Umbilical cord (tissue), 2 donors: ENCODE results near the gene PDSS1. TPM values are rescaled to one million over a fixed set of nuclear protein-coding genes. Genes with fewer than 3 reads are reported as not detected.
A peak's percentile ranks its signal among the peaks of the same experiment; 100 is the strongest.
"Not testable (repeated sequence)": the region's sequence is repeated elsewhere in the genome, so short reads cannot be mapped to it uniquely, and the experiment has no call there.

Experiments
- DNase-seq: peaks from one replicate; pipeline ENCODE4 v3.0.0-alpha.2; 2015; ENCODE audit warnings: low spot score
- total RNA-seq: library from RNA; depleted of rRNA; stranded (reverse); fragments of >200 nt; gene quantifications from one replicate; pipeline ENCODE4 v1.2.3, GENCODE V29; 2014; ENCODE audit warnings: low replicate concordance; ENCODE audit not compliant: insufficient read depth

Gene PDSS1
- total RNA-seq, 1 donor from 2014 or later, result 12.8 TPM

GRCh38 chr10:26739071-26739631, 41.6 kb downstream of the PDSS1 start:
- DNase-seq, result no peak

DNA sequence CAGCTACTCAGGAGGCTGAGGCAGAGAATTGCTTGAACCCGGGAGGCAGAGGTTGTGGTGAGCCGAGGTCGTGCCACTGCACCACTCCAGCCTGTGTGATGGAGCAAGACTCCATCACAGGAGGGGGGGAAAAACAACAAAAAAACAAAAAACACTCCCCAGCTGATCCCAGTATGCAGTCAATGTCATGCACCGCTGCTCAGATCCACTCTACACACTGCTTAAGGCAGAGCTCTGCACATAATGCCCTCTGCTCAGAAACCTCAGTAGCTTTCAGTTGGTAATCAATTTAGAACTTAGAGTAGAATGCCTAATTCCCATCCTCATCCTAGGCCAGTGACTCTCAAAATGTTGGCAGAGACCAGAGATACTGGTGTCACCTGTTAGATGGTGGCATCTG, 43.9 kb downstream of the PDSS1 start:
- no peak for DNase-seq

GRCh38 chr10:26743091-26743490, 45.6 kb downstream of the PDSS1 start:
- no peak for DNase-seq

DNA sequence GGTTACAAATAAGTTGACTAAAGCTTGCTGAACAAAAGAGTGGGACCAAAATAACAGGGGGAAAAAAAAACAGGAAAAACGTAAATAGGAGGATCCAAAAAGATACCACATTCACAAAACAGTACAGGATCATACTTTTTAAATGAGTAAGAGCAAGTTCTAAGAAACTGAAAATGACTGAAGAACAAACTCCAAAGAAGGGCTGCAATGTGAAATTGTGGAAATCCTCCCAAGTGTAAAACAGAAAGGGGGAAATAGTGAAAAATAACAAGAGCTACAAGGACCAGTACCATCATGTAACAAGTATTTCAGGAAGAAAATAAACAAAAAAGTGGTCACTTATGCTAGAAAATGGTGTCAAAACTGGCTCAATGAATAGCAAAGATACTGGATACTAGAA, 46.3 kb downstream of the PDSS1 start:
- no peak for DNase-seq

DNA sequence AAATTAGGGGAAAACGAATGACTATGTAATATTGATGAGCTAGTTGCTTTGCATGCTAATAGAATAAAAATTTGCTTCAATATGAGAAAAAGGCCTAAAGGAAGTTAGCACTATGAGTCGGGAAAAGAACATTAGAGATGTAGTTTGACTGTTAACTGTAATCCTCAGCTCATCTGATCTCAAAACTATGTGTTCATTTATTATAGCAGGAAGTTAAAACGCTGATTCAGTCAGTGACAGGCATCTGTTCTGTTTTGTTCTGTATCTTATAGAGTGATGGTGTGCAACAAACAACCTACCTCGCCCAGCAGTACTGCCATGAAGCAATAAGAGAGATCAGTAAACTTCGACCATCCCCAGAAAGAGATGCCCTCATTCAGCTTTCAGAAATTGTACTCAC, 48.6 kb downstream of the PDSS1 start:
- DNase-seq, result no peak

GRCh38 chr10:26755443-26755903, 58.0 kb downstream of the PDSS1 start:
- no peak for DNase-seq

DNA sequence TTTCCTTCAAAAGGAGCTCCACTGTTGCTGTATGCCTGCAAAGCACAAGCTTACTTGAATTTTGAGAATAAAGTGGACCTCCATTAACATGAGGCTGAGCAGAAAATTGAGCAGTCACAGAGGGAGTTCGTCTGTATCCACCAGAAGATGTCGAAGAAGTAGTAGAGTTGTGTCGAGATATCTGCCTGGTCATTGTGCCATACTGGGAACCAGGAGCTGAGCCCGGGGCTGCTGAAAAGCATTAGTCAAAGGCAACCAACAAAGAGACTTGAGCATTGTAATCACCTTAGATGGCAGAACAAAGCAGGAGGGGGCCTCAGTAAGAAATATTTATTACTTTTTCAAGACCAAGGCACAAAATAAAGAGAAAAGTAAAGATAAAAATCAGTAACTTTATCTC, 61.5 kb downstream of the PDSS1 start:
- no peak for DNase-seq

DNA sequence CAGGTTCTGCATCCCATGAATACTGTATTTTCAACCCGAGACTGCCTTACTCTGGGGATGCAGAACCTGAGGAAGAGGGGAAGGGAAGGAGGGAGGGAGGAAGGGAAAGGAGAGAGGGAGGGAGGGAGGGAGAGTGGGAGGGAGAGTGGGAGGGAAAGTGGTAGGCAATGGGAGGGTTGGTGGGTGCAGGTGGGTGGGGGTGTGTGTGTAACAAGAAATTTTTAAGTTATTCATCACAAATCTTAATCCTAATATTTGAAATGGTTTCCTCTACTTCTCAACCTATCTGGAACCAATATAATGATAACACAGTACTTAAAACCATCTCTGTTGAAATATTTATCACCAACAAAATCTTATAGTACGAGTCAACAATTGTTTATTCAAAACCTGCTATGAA, 68.0 kb downstream of the PDSS1 start:
- no peak for DNase-seq

DNA sequence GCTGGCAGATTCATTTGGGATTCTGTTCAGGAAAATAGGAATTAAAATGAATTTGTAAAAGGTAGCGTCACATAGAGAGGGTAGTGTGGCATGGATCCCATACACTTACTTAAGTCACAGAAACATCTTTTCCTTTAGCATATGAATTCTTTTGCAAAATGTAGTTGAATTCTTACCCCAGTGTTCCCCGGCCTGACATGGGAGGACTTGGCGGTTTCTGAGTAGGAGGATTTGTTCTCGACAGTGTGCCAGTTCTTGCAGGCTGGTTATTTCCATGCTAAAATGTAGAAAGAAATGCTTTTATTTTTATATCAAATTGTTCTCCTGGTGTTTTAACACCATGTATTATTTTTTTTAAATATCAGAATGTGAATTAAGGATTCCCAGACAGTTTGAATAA, 72.6 kb downstream of the PDSS1 start:
- no peak for DNase-seq

DNA sequence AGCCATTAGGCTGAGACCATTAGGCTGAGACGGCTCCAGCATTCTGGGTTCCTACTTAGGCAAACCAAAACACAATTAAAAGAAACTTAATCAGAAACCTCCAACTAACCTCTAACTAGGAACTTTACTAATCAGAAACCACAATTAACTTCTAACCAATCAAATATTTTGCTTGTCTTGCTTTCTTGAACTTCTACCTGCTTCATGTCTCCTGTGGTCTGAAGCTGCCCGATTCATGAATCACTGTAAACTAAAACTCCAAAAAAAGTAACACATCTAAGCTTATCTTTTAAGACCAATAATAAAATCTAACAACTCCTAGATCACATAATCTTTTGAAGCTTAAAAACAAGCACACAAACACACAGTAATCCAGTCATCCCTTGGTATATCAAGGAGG, 76.1 kb downstream of the PDSS1 start:
- no peak for DNase-seq

GRCh38 chr10:26776258-26776657, 78.8 kb downstream of the PDSS1 start:
- DNase-seq, result no peak

GRCh38 chr10:26777686-26778085, 80.2 kb downstream of the PDSS1 start:
- DNase-seq, result no peak

DNA sequence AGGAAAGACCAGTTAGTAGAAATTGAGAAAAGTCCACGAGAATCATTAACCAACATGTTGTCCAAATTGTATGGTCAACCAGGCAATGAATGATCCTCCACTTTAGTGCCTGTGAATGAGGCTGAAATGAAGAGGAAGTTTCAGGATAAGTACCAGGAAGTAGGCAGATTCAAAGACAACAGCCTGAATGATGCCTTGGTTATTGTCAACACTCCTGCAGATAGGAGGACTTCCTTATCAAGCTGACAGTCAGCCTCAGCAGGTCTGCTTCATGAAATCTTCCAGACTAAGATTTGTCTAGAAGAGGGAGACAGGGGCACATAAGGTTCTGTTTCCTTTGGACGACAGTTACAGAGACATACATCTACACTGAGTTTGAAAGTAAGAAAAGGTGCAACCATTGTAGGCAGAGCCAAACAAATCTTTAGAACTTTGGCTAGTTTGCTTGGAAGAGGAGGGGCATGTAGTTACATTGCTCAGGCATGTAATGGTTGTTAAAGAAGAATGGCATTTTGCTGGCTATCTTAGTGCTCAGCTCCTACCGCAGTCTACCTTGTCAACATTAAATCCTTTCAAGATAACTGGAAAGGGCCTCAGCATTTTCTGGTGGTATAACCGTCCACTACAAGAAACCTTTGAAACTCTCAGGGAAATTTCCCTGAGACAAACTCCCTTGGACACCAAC, 81.8 kb downstream of the PDSS1 start:
- no peak for DNase-seq

DNA sequence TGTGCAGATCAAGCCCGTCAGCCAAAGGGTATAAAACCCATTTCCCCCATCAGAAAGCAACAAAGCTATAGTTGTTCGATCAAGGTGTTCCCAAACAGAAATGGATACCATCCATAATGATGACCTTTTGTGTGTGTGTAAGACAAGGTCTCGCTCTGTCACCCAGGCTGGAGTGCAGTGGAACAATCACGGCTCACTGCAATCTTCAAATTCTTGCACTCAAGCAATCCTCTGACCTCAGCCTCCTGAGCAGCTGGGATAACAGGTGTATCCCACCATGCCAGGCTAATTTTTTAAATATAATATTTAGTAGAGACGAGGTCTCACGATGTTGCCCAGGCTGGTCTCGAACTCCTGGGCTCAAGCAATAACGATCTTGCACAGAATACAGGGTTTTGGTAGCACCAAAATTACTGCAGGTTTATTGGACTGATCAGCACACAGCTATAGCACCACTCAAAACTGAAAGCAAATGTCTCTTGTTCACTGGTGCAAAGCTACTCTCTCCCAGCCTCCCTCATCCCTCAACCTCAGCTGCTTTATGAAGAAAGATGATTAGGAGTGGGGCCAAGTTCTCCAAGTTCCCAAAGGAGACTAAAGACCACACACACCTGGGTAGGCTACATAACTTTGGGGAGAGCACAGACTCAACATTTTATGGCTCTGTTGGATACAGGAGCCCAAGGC, 82.7 kb downstream of the PDSS1 start:
- no peak for DNase-seq

DNA sequence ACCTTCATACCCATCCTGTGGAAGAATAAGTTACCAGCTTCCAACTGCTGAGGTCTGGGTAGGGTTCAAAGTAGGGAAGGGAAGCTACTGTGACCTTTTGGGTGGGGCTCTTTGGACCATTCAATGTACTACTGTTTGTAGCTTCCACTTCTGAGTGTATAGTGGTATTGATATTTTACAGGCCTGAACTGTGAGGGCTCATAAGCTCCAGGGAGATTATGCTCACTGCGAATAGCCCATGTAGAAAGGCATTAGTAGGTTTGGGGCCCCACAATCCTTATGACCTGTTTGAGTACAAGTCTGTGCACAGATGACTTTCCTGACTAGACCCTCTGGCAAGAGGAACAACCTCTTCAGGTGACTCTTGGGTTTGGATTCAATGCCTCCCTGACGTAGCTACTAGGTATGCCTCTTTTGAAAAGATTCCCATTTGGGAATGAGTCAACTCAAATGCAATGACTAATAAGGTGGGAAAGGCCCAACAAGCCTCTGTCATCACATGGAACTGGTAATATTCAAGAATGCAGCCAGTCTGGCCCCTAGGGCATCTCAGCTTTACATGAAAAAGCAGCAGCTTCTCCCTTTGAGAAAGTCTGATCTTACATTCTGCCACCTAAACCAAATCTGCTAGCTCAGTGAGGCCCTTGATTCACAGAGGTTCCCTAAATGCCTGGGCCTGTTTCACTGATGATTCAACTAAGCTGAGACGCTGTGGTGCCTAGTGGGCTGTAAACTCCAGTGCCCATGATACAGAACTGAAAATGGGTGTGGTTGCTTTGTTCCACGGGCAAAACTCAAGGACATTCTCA, 83.5 kb downstream of the PDSS1 start:
- peak; percentile 39 for DNase-seq

GRCh38 chr10:26781797-26782196, 84.3 kb downstream of the PDSS1 start:
- DNase-seq, result no peak

DNA sequence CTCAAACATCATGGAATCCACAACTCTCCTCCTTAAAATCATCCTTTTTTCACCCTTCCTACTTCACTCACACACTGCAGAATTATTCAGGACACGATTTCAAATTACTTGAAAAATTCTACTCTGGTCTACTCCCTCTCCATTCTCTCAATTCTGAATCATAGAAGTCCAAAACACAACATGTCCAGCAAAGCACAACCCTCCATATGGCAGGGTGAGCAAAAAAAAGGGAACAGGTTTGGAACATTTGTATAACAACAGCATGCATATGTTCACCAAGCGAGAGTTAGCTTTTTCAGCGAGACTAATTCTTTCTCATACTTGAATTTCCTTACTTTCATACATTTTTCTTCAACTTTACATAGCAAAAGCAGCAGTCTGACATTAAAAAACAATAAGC, 89.9 kb downstream of the PDSS1 start:
- DNase-seq, result no peak

DNA sequence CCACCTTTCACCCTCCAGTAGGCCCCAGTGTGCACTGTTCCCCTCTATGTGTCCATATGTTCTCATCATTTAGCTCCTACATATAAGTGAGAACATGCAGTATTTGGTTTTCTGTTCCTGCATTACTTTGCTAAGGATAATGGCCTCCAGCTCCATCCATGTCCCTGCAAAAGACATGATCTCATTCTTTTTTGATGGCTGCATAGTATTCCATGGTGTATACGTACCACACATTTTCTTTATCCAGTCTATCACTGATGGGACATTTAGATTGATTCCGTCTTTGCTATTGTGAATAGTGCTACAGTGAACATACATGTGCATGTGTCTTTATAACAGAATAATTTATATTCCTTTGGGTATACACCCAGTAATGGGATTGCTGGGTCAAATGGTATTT, 92.3 kb downstream of the PDSS1 start:
- DNase-seq, result not testable (repeated sequence)

GRCh38 chr10:26790221-26790995, 92.9 kb downstream of the PDSS1 start:
- DNase-seq, result peak; percentile 18

DNA sequence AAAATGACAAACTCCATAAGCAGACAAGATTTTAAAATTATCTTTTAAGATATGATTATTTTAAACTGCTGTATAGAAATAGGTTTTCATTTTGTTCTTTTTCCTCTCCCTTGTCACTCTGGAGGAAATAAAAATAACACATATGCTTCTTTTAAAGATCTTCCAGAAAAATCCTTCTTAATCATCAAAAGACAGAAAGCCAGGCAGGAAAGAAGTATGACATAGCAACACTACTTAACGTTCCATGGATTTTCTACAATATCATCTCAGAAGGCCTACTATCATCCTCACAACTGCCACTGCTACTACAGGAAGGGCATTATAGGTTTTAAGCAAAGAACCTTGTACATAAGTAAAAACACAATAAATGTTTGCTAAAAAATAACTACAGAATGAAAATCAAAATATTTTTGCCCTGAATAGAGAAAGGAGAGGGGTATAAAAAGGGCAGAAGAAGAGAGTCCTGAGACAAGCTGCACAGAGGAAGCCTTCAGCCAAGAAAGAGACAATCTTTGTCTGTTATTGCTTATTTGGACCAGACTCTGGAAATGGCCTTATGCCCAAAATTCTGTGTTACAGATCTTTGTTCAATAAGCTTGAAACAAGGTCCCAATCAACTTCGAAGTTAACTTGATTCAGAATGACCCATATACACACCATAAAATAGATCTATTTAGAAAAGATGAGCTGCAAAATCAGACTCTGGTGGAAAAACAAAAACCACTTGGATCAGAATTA, 95.4 kb downstream of the PDSS1 start:
- DNase-seq, result peak; percentile 58
